Endothelial cell of umbilical vein (primary cell): ENCODE measurements around the gene NEMF. TPM values are rescaled to one million over a fixed set of nuclear protein-coding genes. Genes with fewer than 3 reads are reported as not detected.
A peak's percentile ranks its signal among the peaks of the same experiment; 100 is the strongest.

Source experiments
- Bru-seq: library from RNA; stranded (reverse); fragments of 400-500 nt; gene quantifications from one replicate; lab custom pipeline; 2021; lab: Mats Ljungman, UMichigan
- BruChase-seq, 2 experiments: library from RNA; stranded (reverse); fragments of 400-500 nt; gene quantifications; one replicate each; lab custom pipeline; 2021; lab: Mats Ljungman, UMichigan
- BruUV-seq: library from RNA; stranded (reverse); fragments of 400-500 nt; replicated peaks from 2 replicates; lab custom pipeline; 2021; lab: Mats Ljungman, UMichigan
- CTCF ChIA-PET: fragments of 300-600, 350-600 bp; sonication (Branson Sonifier 250); formaldehyde crosslinking; loops from one replicate; lab custom pipeline; 2021; ENCODE audit warnings: antibody characterized with exemption, inconsistent platforms; lab: Charles Lee
- POLR2A ChIA-PET: fragments of 300-600, 350-600 bp; sonication (Branson Sonifier 250); formaldehyde crosslinking; loops from one replicate; lab custom pipeline; 2021; ENCODE audit warnings: antibody characterized with exemption, inconsistent platforms; lab: Charles Lee
- DNase-seq: peaks from one replicate; pipeline ENCODE4 v3.0.0-alpha.2; 2011; ENCODE audit warnings: low read depth, low spot score
- FAIRE-seq: peaks from 2 replicates; lab custom pipeline; 2011; peaks lifted over from hg19 to GRCh38; lab: Jason Lieb, UNC
- H2AFZ ChIP-seq: 2 replicates; pipeline ENCODE4 v1.6.0; 2012; ENCODE audit warnings: low read depth, low read length, control low read depth, inconsistent platforms
- H3K27ac ChIP-seq: 2 replicates; pipeline ENCODE4 v1.5.1; 2011; ENCODE audit warnings: low read depth, mild to moderate bottlenecking, control low read depth, low read length, moderate library complexity; ENCODE audit not compliant: insufficient read depth
- H3K27me3 ChIP-seq, 2 experiments: 2 replicates each; pipeline versions ENCODE4 v1.6.0 to v1.6.1; 2011; ENCODE audit warnings: low read length in 2 of 2, mixed read lengths in 1 of 2; ENCODE audit not compliant: control insufficient read depth in 2 of 2, insufficient read depth in 2 of 2
- H3K36me3 ChIP-seq, 2 experiments: 2 replicates in 1 of 2; 3 replicates in 1 of 2; pipeline ENCODE4 v1.5.1; 2011; ENCODE audit warnings: low read length in 2 of 2, mild to moderate bottlenecking in 1 of 2, moderate library complexity in 1 of 2; ENCODE audit not compliant: control insufficient read depth in 2 of 2, insufficient read depth in 2 of 2; ENCODE audit errors: extremely low read depth in 1 of 2
- H3K4me1 ChIP-seq: 3 replicates; pipeline ENCODE4 v1.5.1; 2011; ENCODE audit warnings: mild to moderate bottlenecking, low read length; ENCODE audit not compliant: control insufficient read depth, insufficient read depth; ENCODE audit errors: extremely low read depth
- H3K4me2 ChIP-seq: 2 replicates; pipeline ENCODE4 v1.6.1; 2011; ENCODE audit warnings: low read length, control low read depth, mixed read lengths; ENCODE audit not compliant: insufficient read depth
- H3K4me3 ChIP-seq, 3 experiments: fragments of 200-600 bp in 1 of 3; sonication (generic), shearing (Covaris generic) in 1 of 3; replicated peaks in 1 of 3; 2 replicates each; pipeline ENCODE4 v1.5.1; 2011 to 2016; ENCODE audit warnings: control low read depth in 3 of 3, low read length in 3 of 3, mild to moderate bottlenecking in 2 of 3, inconsistent platforms in 1 of 3, low read depth in 1 of 3, moderate library complexity in 1 of 3; ENCODE audit not compliant: insufficient read depth in 1 of 3
- H3K79me2 ChIP-seq: 2 replicates; pipeline ENCODE4 v1.6.0; 2012; ENCODE audit warnings: low read length, inconsistent platforms; ENCODE audit not compliant: control insufficient read depth, insufficient read depth
- H3K9ac ChIP-seq: replicated peaks from 2 replicates; pipeline ENCODE3; 2011; ENCODE audit warnings: low read length, control low read depth; ENCODE audit not compliant: insufficient read depth; ENCODE audit errors: extremely low read depth
- H3K9me1 ChIP-seq: replicated peaks from 3 replicates; pipeline ENCODE4 v1.6.0; 2011; ENCODE audit warnings: mild to moderate bottlenecking, low read length; ENCODE audit not compliant: control insufficient read depth, insufficient read depth; ENCODE audit errors: extremely low read depth
- H3K9me3 ChIP-seq: replicated peaks from 2 replicates; pipeline ENCODE4 v1.5.1; 2012; ENCODE audit warnings: low read length, inconsistent platforms; ENCODE audit not compliant: control insufficient read depth, insufficient read depth
- H4K20me1 ChIP-seq: replicated peaks from 2 replicates; pipeline ENCODE3; 2011; ENCODE audit warnings: mild to moderate bottlenecking, low read length; ENCODE audit not compliant: control insufficient read depth, insufficient read depth; ENCODE audit errors: extremely low read depth
- CTCF ChIP-seq, 2 donors: IDR thresholded peaks; 1 replicate in 1 of 2; 2 replicates in 1 of 2; pipeline ENCODE4 v1.5.1; 2011; ENCODE audit warnings: low read length in 2 of 2, mild to moderate bottlenecking in 2 of 2, moderate library complexity in 2 of 2, control low read depth in 1 of 2, inconsistent platforms in 1 of 2, low read depth in 1 of 2; ENCODE audit not compliant: insufficient read depth in 1 of 2; ENCODE audit errors: extremely low read depth in 1 of 2
- EZH2 ChIP-seq: IDR thresholded peaks from 2 replicates; pipeline ENCODE4 v1.6.1; 2012; ENCODE audit warnings: borderline replicate concordance, low read depth, mild to moderate bottlenecking, moderate library complexity, low read length, inconsistent platforms; ENCODE audit not compliant: severe bottlenecking
- FOS ChIP-seq: IDR thresholded peaks from 2 replicates; pipeline ENCODE4 v1.6.1; 2011; ENCODE audit warnings: mild to moderate bottlenecking, low read length, moderate library complexity, borderline replicate concordance; ENCODE audit not compliant: insufficient read depth
- GATA2 ChIP-seq: IDR thresholded peaks from 2 replicates; pipeline ENCODE4 v1.7.0; 2011; ENCODE audit warnings: low read depth, mild to moderate bottlenecking, moderate library complexity, mixed read lengths, low read length; ENCODE audit not compliant: insufficient read length, insufficient read depth
- JUN ChIP-seq: IDR thresholded peaks from 2 replicates; pipeline ENCODE4 v1.6.1; 2011; ENCODE audit warnings: borderline replicate concordance, low read depth; ENCODE audit not compliant: insufficient read length, insufficient read depth
- MAX ChIP-seq: IDR thresholded peaks from 2 replicates; pipeline ENCODE4 v1.6.1; 2011; ENCODE audit not compliant: insufficient read depth, insufficient read length
- MYC ChIP-seq: IDR thresholded peaks from one replicate; pipeline ENCODE4 v1.6.1; 2011; ENCODE audit warnings: mild to moderate bottlenecking, low read depth, low read length
- POLR2A ChIP-seq: IDR thresholded peaks from 2 replicates; pipeline ENCODE4 v1.6.1; 2012; ENCODE audit warnings: low read depth, mild to moderate bottlenecking, control low read depth, low read length
- POLR2AphosphoS5 ChIP-seq: IDR thresholded peaks from 2 replicates; pipeline ENCODE4 v1.6.1; 2012; ENCODE audit warnings: low read depth, mild to moderate bottlenecking, control low read depth, low read length, moderate library complexity; ENCODE audit not compliant: insufficient read depth
- dilution Hi-C: fragments of 300-500 bp; cut with MboI; formaldehyde crosslinking; loops from one replicate; pipeline ENCODE4 v1.15.0; 2019; ENCODE audit warnings: low sequenced_read_pairs; ENCODE audit not compliant: extremely low pct_ligation_motif_present
- intact Hi-C: fragments of 100-400 bp; cut with micrococcal nuclease; formaldehyde crosslinking; loops from one replicate; pipeline ENCODE4 v1.10.0; 2022
- long read RNA-seq: library from polyadenylated mRNA; stranded (forward); transcript quantifications from one replicate; pipeline ENCODE4 v2.0.0, GENCODE V29; 2021
- polyA minus RNA-seq, 3 experiments: library from RNA; depleted of rRNA, polyadenylated mRNA; stranded (reverse); fragments of >200 nt; gene quantifications; 1 replicate in 1 of 3; 2 replicates in 2 of 3; pipeline ENCODE4 v1.2.3, GENCODE V29; 2011
- polyA plus RNA-seq, 4 experiments: library from polyadenylated mRNA; depleted of rRNA in 3 of 4; stranded (reverse) in 3 of 4; unstranded in 1 of 4; fragments of >200 nt; gene quantifications; 2 replicates each; pipeline versions ENCODE4 v1.2.1 to v1.2.3, GENCODE V29; 2011 to 2012; ENCODE audit warnings: missing spikeins in 1 of 4
- total RNA-seq: library from RNA; stranded (reverse); gene quantifications from 2 replicates; pipeline ENCODE4 v1.2.3, GENCODE V29; 2021

Gene NEMF
- total RNA-seq, result 71.4 and 74.2 TPM in 2 replicates
- 7.9 and 12.2 TPM in 2 replicates for polyA plus RNA-seq
- 17.5 and 17.8 TPM in 2 replicates for polyA plus RNA-seq (2011; cell fraction: cytosol; rRNA removed)
- polyA plus RNA-seq (2011; cell fraction: nucleus; rRNA removed), result 71.5 and 92.8 TPM in 2 replicates
- polyA plus RNA-seq (2012), result 43.5 and 50.1 TPM in 2 replicates
- 71.1 and 72.7 TPM in 2 replicates for polyA minus RNA-seq
- 17.4 TPM for polyA minus RNA-seq (2011; cell fraction: cytosol; rRNA and poly(A)+ RNA removed)
- 137 and 138 TPM in 2 replicates for polyA minus RNA-seq (2011; cell fraction: nucleus; rRNA and poly(A)+ RNA removed)
- percentile 91 among the genes with signal in this experiment for Bru-seq, nascent RNA
- percentile 88 among the genes with signal in this experiment for BruChase-seq, experiment 1, labeled RNA remaining after a 6-hour chase
- BruChase-seq, experiment 2, labeled RNA remaining after a 2-hour chase, result percentile 93 among the genes with signal in this experiment
- long read RNA-seq, full-length matches to known transcripts, result 43 of 87 reads
- long read RNA-seq, partial matches to known transcripts, result 19 of 87 reads
- long read RNA-seq, other reads (novel, unspliced or antisense), result 25 of 87 reads

- intact Hi-C loops (loop anchor here (1.0 kb wide), 4 partner anchors 10 to 408 kb away; no protein-coding TSS in a partner anchor), dilution Hi-C loops (no loop called here)
- H3K79me2 ChIP-seq, result peaks cover 36% of the 10 kb centered on the region
- H3K27ac ChIP-seq, result peak within 1 kb of the TSS; percentile 83
- H3K4me2 ChIP-seq, result peak within 1 kb of the TSS; percentile 99
- no peaks in the 10 kb centered on the region for H3K9me3 ChIP-seq
- ChIA-PET CTCF (interaction anchor here (0.7 to 3.3 kb wide), 27 partner anchors 9 to 679 kb away, joined by 3 to 121 read pairs (median 4); partner anchors contain the start of genes ARF6, DNAAF2, KLHDC2 and MGAT2), POLR2A (interaction anchor here (0.7 to 1.6 kb wide), 2 partner anchors 10 to 35 kb away, joined by 3 to 9 read pairs; no protein-coding TSS in a partner anchor)
- peaks cover 11% of the 10 kb centered on the region for H3K4me1 ChIP-seq
- TF ChIP-seq POLR2A (peak; percentile 89), FOS (no peak), EZH2 (no peak), CTCF (IDR thresholded peaks at IDR 0.05; ENCODE audit: extremely low read depth in 1 of 2, insufficient read depth in 1 of 2, low read depth in 1 of 2, low read length in 2 of 2) (peak; percentile 68 to 87), MAX (no peak), JUN (no peak), GATA2 (peak; percentile 98), POLR2AphosphoS5 (peak; percentile 87), MYC (no peak)
- H3K9ac ChIP-seq, result peak within 1 kb of the TSS; percentile 99
- peak; percentile 84 for FAIRE-seq
- no peaks in the 10 kb centered on the region for H4K20me1 ChIP-seq
- DNase-seq, result peak; percentile 94
- peak within 1 kb of the TSS; percentile 92 to 97 (median 94) for H3K4me3 ChIP-seq
- no peaks in the 10 kb centered on the region for H3K27me3 ChIP-seq
- H2AFZ ChIP-seq, result peak within 1 kb of the TSS; percentile 94
- peaks cover 4 to 9% of the 10 kb centered on the region in 2 experiments for H3K36me3 ChIP-seq
- H3K9me1 ChIP-seq, result no peaks in the 10 kb centered on the region
- TSS peak; percentile 34 for BruUV-seq
These were observed at the start of gene NEMF for GRCh38 chr14:49852301-49853157. Gene NEMF (minus strand): TSS chr14:49852788. CDS start chr14:49852753, 35 bp downstream.
